MM.1S (cell line): Measurements from ENCODE around the gene HOXA13.

Experiments used
- DNase-seq: peaks from one replicate; pipeline ENCODE4 v3.0.0-alpha.2; 2015
- H2AFZ ChIP-seq: fragments of 300-600 bp; sonication (generic); 2 replicates; pipeline ENCODE4 v1.6.0; 2016; ENCODE audit warnings: antibody characterized with exemption, low read length
- H3F3A ChIP-seq: fragments of 300-600 bp; sonication (generic); 2 replicates; pipeline ENCODE4 v1.6.1; 2016; ENCODE audit warnings: mild to moderate bottlenecking, antibody characterized with exemption, low read length, moderate library complexity, mixed read lengths; ENCODE audit not compliant: insufficient read depth
- H3K27ac ChIP-seq: fragments of 300-600 bp; sonication (generic); 2 replicates; pipeline ENCODE4 v1.5.1; 2016; ENCODE audit warnings: mild to moderate bottlenecking, low read length
- H3K27me3 ChIP-seq: fragments of 300-600 bp; sonication (generic); replicated peaks from 2 replicates; pipeline ENCODE4 v1.6.0; 2016; ENCODE audit warnings: low read length; ENCODE audit not compliant: insufficient read depth
- H3K36me3 ChIP-seq: fragments of 300-600 bp; sonication (generic); replicated peaks from 2 replicates; pipeline ENCODE4 v1.6.1; 2016; ENCODE audit warnings: mild to moderate bottlenecking, low read length, mixed read lengths; ENCODE audit not compliant: insufficient read depth
- H3K4me1 ChIP-seq: fragments of 300-600 bp; sonication (generic); 2 replicates; pipeline ENCODE4 v1.6.1; 2016; ENCODE audit warnings: low read length, mixed read lengths
- H3K4me2 ChIP-seq: fragments of 300-600 bp; sonication (generic); 2 replicates; pipeline ENCODE4 v1.6.0; 2016; ENCODE audit warnings: low read depth, low read length
- H3K4me3 ChIP-seq: fragments of 300-600 bp; sonication (generic); 2 replicates; pipeline ENCODE4 v1.5.1; 2016; ENCODE audit warnings: low read length, mixed read lengths
- H3K79me2 ChIP-seq: fragments of 300-600 bp; sonication (generic); 2 replicates; pipeline ENCODE4 v1.6.1; 2016; ENCODE audit warnings: mixed run types, low read length, mixed read lengths
- H3K9ac ChIP-seq: fragments of 300-600 bp; sonication (generic); 2 replicates; pipeline ENCODE4 v1.6.1; 2016; ENCODE audit warnings: low read length, mixed read lengths
- H3K9me2 ChIP-seq: fragments of 300-600 bp; sonication (generic); replicated peaks from 2 replicates; pipeline ENCODE4 v1.6.1; 2016; ENCODE audit warnings: mild to moderate bottlenecking, low read length, mixed read lengths; ENCODE audit not compliant: insufficient read depth
- H3K9me3 ChIP-seq: fragments of 300-600 bp; sonication (generic); replicated peaks from 2 replicates; pipeline ENCODE4 v1.6.1; 2016; ENCODE audit warnings: mild to moderate bottlenecking, low read length, mixed read lengths; ENCODE audit not compliant: insufficient read depth
- H4K20me1 ChIP-seq: fragments of 300-600 bp; sonication (generic); 2 replicates; pipeline ENCODE4 v1.6.1; 2016; ENCODE audit warnings: mild to moderate bottlenecking, low read length, moderate library complexity, mixed read lengths; ENCODE audit not compliant: insufficient read depth
- CTCF ChIP-seq: fragments of 300-600 bp; sonication (generic); IDR thresholded peaks from 2 replicates; pipeline ENCODE4 v1.5.1; 2016; ENCODE audit warnings: antibody characterized with exemption, low read length, mixed read lengths
- EZH2 ChIP-seq: fragments of 300-600 bp; sonication (generic); optimal IDR thresholded peaks from 2 replicates; pipeline ENCODE3; 2017; ENCODE audit warnings: low read depth, mild to moderate bottlenecking, antibody characterized with exemption, low read length, mixed read lengths
- EZH2phosphoT487 ChIP-seq: fragments of 300-600 bp; sonication (generic); IDR thresholded peaks from 2 replicates; pipeline ENCODE4 v1.6.1; 2018; ENCODE audit warnings: antibody characterized with exemption, low read length

The HOXA13 gene

GRCh38 chr7:27224983-27225934, 25.4 kb upstream of the HOXA13 start:
- Histone ChIP-seq H2AFZ (no peak overlapping the region), H3K4me3 (no peak overlapping the region)

GRCh38 chr7:27223941-27224575, 24.2 kb upstream of the HOXA13 start:
- H4K20me1 ChIP-seq, result no peaks in the 10 kb centered on the region
- H3K9me2 ChIP-seq, result no peaks in the 10 kb centered on the region
- no peak for TF ChIP-seq CTCF
- no peak overlapping the region for H3K4me3 ChIP-seq
- no peaks in the 10 kb centered on the region for H3K79me2 ChIP-seq
- H3K9ac ChIP-seq, result no peak overlapping the region
- H3K36me3 ChIP-seq, result no peaks in the 10 kb centered on the region
- no peaks in the 10 kb centered on the region for H3K4me1 ChIP-seq
- DNase-seq, result no peak
- H3K4me2 ChIP-seq, result no peak overlapping the region
- no peaks in the 10 kb centered on the region for H3F3A ChIP-seq
- no peaks in the 10 kb centered on the region for H3K27me3 ChIP-seq
- no peaks in the 10 kb centered on the region for H3K9me3 ChIP-seq
- no peak overlapping the region for H3K27ac ChIP-seq
- no peak overlapping the region for H2AFZ ChIP-seq

More at GRCh38 chr7:27224983-27225934, 25.4 kb upstream of the HOXA13 start:
- no peak overlapping the region for H3K4me2 ChIP-seq
- H3K79me2 ChIP-seq, result no peaks in the 10 kb centered on the region
- H3K9me3 ChIP-seq, result no peaks in the 10 kb centered on the region
- no peaks in the 10 kb centered on the region for H3K36me3 ChIP-seq
- no peaks in the 10 kb centered on the region for H3F3A ChIP-seq
- no peaks in the 10 kb centered on the region for H3K9me2 ChIP-seq
- no peaks in the 10 kb centered on the region for H4K20me1 ChIP-seq
- no peak overlapping the region for H3K27ac ChIP-seq
- H3K4me1 ChIP-seq, result no peaks in the 10 kb centered on the region
- TF ChIP-seq EZH2phosphoT487, result no peak
- no peak for TF ChIP-seq EZH2
- no peak for TF ChIP-seq CTCF
- H3K9ac ChIP-seq, result no peak overlapping the region
- no peaks in the 10 kb centered on the region for H3K27me3 ChIP-seq
- no peak for DNase-seq

GRCh38 chr7:27221201-27221797, 21.4 kb upstream of the HOXA13 start:
- H3K36me3 ChIP-seq, result no peaks in the 10 kb centered on the region
- no peak overlapping the region for H3K4me3 ChIP-seq
- no peaks in the 10 kb centered on the region for H3K9me2 ChIP-seq
- H3K9me3 ChIP-seq, result no peaks in the 10 kb centered on the region
- H3K27me3 ChIP-seq, result no peaks in the 10 kb centered on the region
- H2AFZ ChIP-seq, result no peak overlapping the region
- H3K79me2 ChIP-seq, result no peaks in the 10 kb centered on the region
- TF ChIP-seq EZH2, result no peak
- no peak for TF ChIP-seq EZH2phosphoT487
- no peak for TF ChIP-seq CTCF
- no peaks in the 10 kb centered on the region for H4K20me1 ChIP-seq
- no peak overlapping the region for H3K27ac ChIP-seq
- no peak overlapping the region for H3K4me2 ChIP-seq
- H3K4me1 ChIP-seq, result no peaks in the 10 kb centered on the region
- DNase-seq, result no peak
- H3F3A ChIP-seq, result no peaks in the 10 kb centered on the region
- no peak overlapping the region for H3K9ac ChIP-seq
